Activated naive CD8-positive, alpha-beta T cell (primary cell): ENCODE measurements around the gene EPS15.

Source experiments
- H3K27ac Mint-ChIP-seq: one replicate; pipeline ENCODE4 v1.8.0; 2021; ENCODE audit warnings: mixed read lengths
- H3K27me3 Mint-ChIP-seq: one replicate; pipeline ENCODE4 v1.8.0; 2021; ENCODE audit warnings: mixed read lengths
- H3K36me3 Mint-ChIP-seq: one replicate; pipeline ENCODE4 v1.8.0; 2021; ENCODE audit warnings: mixed read lengths
- H3K4me1 Mint-ChIP-seq: one replicate; pipeline ENCODE4 v1.8.0; 2021; ENCODE audit warnings: low read depth, mixed read lengths
- H3K4me3 Mint-ChIP-seq: one replicate; pipeline ENCODE4 v1.8.0; 2021; ENCODE audit warnings: mild to moderate bottlenecking, mixed read lengths
- H3K9me3 Mint-ChIP-seq: one replicate; pipeline ENCODE4 v1.8.0; 2021; ENCODE audit warnings: low read depth, mixed read lengths

The EPS15 gene

GRCh38 chr1:51317798-51318197 lies 201.3 kb downstream of the EPS15 start:
- Mint-ChIP-seq H3K27me3 (no peaks in the 10 kb centered on the region), H3K9me3 (no peaks in the 10 kb centered on the region), H3K4me3 (no peak overlapping the region), H3K27ac (no peak overlapping the region), H3K36me3 (no peaks in the 10 kb centered on the region), H3K4me1 (no peaks in the 10 kb centered on the region)

- H3K9me3 Mint-ChIP-seq, result no peaks in the 10 kb centered on the region
- H3K27ac Mint-ChIP-seq, result no peak overlapping the region
- no peak overlapping the region for H3K4me3 Mint-ChIP-seq
- no peaks in the 10 kb centered on the region for H3K27me3 Mint-ChIP-seq
- H3K4me1 Mint-ChIP-seq, result no peaks in the 10 kb centered on the region
- H3K36me3 Mint-ChIP-seq, result no peaks in the 10 kb centered on the region
Measured at GRCh38 chr1:51316846-51317120, 202.3 kb downstream of the EPS15 start.

- Mint-ChIP-seq H3K27ac (no peak overlapping the region), H3K9me3 (no peaks in the 10 kb centered on the region), H3K4me3 (no peak overlapping the region), H3K27me3 (no peaks in the 10 kb centered on the region), H3K4me1 (no peaks in the 10 kb centered on the region), H3K36me3 (no peaks in the 10 kb centered on the region)
Measured at GRCh38 chr1:51316113-51316845, 202.8 kb downstream of the EPS15 start.

- Mint-ChIP-seq H3K27ac (no peak overlapping the region), H3K4me3 (no peak overlapping the region), H3K9me3 (no peaks in the 10 kb centered on the region), H3K36me3 (no peaks in the 10 kb centered on the region), H3K4me1 (no peaks in the 10 kb centered on the region), H3K27me3 (no peaks in the 10 kb centered on the region)
Measured at GRCh38 chr1:51314974-51315373, 204.1 kb downstream of the EPS15 start.

GRCh38 chr1:51313961-51314777 lies 204.9 kb downstream of the EPS15 start:
- H3K36me3 Mint-ChIP-seq, result no peaks in the 10 kb centered on the region
- no peaks in the 10 kb centered on the region for H3K4me1 Mint-ChIP-seq
- H3K9me3 Mint-ChIP-seq, result no peaks in the 10 kb centered on the region
- no peak overlapping the region for H3K4me3 Mint-ChIP-seq
- no peak overlapping the region for H3K27ac Mint-ChIP-seq
- no peaks in the 10 kb centered on the region for H3K27me3 Mint-ChIP-seq

- no peaks in the 10 kb centered on the region for H3K9me3 Mint-ChIP-seq
- H3K27me3 Mint-ChIP-seq, result no peaks in the 10 kb centered on the region
- H3K36me3 Mint-ChIP-seq, result no peaks in the 10 kb centered on the region
- no peak overlapping the region for H3K4me3 Mint-ChIP-seq
- no peaks in the 10 kb centered on the region for H3K4me1 Mint-ChIP-seq
- H3K27ac Mint-ChIP-seq, result no peak overlapping the region
Measured at GRCh38 chr1:51313268-51313852, 205.7 kb downstream of the EPS15 start.

- Mint-ChIP-seq H3K9me3 (no peaks in the 10 kb centered on the region), H3K36me3 (no peaks in the 10 kb centered on the region), H3K27ac (no peak overlapping the region), H3K4me3 (no peak overlapping the region), H3K4me1 (no peaks in the 10 kb centered on the region), H3K27me3 (no peaks in the 10 kb centered on the region)
Measured at GRCh38 chr1:51312718-51313117, 206.3 kb downstream of the EPS15 start.

GRCh38 chr1:51311826-51312225 lies 207.2 kb downstream of the EPS15 start:
- H3K4me1 Mint-ChIP-seq, result no peaks in the 10 kb centered on the region
- no peaks in the 10 kb centered on the region for H3K9me3 Mint-ChIP-seq
- H3K27me3 Mint-ChIP-seq, result no peaks in the 10 kb centered on the region
- H3K36me3 Mint-ChIP-seq, result no peaks in the 10 kb centered on the region
- no peak overlapping the region for H3K4me3 Mint-ChIP-seq
- no peak overlapping the region for H3K27ac Mint-ChIP-seq

- no peaks in the 10 kb centered on the region for H3K27me3 Mint-ChIP-seq
- no peaks in the 10 kb centered on the region for H3K4me1 Mint-ChIP-seq
- no peaks in the 10 kb centered on the region for H3K9me3 Mint-ChIP-seq
- H3K27ac Mint-ChIP-seq, result no peak overlapping the region
- H3K36me3 Mint-ChIP-seq, result no peaks in the 10 kb centered on the region
- H3K4me3 Mint-ChIP-seq, result no peak overlapping the region
Measured at GRCh38 chr1:51310871-51311613, 208.0 kb downstream of the EPS15 start.

- no peaks in the 10 kb centered on the region for H3K36me3 Mint-ChIP-seq
- no peak overlapping the region for H3K27ac Mint-ChIP-seq
- H3K9me3 Mint-ChIP-seq, result no peaks in the 10 kb centered on the region
- no peaks in the 10 kb centered on the region for H3K4me1 Mint-ChIP-seq
- H3K4me3 Mint-ChIP-seq, result no peak overlapping the region
- no peaks in the 10 kb centered on the region for H3K27me3 Mint-ChIP-seq
Measured at GRCh38 chr1:51309291-51309690, 209.8 kb downstream of the EPS15 start.

GRCh38 chr1:51308636-51309035 lies 210.4 kb downstream of the EPS15 start:
- Mint-ChIP-seq H3K27me3 (no peaks in the 10 kb centered on the region), H3K9me3 (no peaks in the 10 kb centered on the region), H3K36me3 (no peaks in the 10 kb centered on the region), H3K27ac (no peak overlapping the region), H3K4me1 (peaks cover under 1% of the 10 kb centered on the region), H3K4me3 (no peak overlapping the region)

- Mint-ChIP-seq H3K36me3 (no peaks in the 10 kb centered on the region), H3K27ac (no peak overlapping the region), H3K27me3 (no peaks in the 10 kb centered on the region), H3K4me1 (peaks cover 2% of the 10 kb centered on the region), H3K4me3 (no peak overlapping the region), H3K9me3 (no peaks in the 10 kb centered on the region)
Measured at GRCh38 chr1:51306950-51307349, 212.1 kb downstream of the EPS15 start.

- Mint-ChIP-seq H3K36me3 (no peaks in the 10 kb centered on the region), H3K9me3 (no peaks in the 10 kb centered on the region), H3K4me3 (no peak overlapping the region), H3K27ac (no peak overlapping the region), H3K27me3 (no peaks in the 10 kb centered on the region), H3K4me1 (peaks cover 2% of the 10 kb centered on the region)
Measured at GRCh38 chr1:51305371-51305823, 213.7 kb downstream of the EPS15 start.

GRCh38 chr1:51304360-51304759 lies 214.7 kb downstream of the EPS15 start:
- Mint-ChIP-seq H3K9me3 (no peaks in the 10 kb centered on the region), H3K4me1 (peaks cover 2% of the 10 kb centered on the region), H3K36me3 (no peaks in the 10 kb centered on the region), H3K27ac (no peak overlapping the region), H3K27me3 (no peaks in the 10 kb centered on the region), H3K4me3 (no peak overlapping the region)
